CD4-positive, alpha-beta T cell treated with Interleukin-2 at 100 ng/mL for 4 hours (primary cell): ENCODE results near the gene TTC6.

ENCODE experiments used
- DNase-seq: peaks from one replicate; pipeline ENCODE4 v3.0.0-alpha.2; 2020; ENCODE audit warnings: low spot score

Gene TTC6

DNA sequence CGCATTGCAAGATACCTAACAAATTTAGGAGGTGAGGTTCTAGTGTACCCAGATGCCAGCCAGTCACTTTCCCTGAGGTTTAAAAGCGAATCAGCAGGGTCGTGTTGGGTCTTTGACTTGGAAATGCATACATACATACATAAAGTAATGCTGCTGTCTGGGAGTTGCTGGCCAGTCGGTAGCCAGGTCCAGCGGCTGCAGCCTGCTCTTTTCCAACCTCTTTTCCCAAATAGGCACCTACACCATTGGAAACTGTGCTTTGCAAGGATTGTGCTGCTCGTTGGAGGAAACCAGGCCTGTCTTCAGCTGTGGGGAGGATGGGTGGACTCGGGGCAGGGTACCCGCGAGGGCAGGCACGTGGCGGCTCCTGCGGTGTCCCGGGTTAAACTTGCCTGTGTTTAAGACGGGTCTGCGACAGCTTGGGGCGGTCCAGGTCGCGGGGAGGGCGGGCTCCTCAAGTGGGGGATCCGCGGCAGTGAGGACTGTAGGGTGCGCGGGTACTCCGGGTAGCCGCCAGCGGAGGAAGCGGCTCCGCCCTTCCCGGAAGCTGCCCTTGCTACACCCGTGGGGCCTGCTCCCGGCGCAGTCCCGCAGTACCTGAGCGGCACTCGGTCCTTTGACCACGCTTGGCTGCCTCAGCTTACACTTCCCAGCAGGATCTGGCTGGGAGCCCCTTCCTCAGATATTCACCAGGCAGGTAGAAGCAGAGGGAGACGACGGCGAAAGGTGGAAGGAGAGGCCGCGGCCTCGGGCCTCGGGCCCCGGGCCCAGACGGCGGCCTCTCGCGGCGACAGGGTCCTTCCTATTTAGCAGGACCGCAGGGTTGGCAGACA lies 2.7 kb downstream of the TTC6 start:
- DNase-seq, result no peak

DNA sequence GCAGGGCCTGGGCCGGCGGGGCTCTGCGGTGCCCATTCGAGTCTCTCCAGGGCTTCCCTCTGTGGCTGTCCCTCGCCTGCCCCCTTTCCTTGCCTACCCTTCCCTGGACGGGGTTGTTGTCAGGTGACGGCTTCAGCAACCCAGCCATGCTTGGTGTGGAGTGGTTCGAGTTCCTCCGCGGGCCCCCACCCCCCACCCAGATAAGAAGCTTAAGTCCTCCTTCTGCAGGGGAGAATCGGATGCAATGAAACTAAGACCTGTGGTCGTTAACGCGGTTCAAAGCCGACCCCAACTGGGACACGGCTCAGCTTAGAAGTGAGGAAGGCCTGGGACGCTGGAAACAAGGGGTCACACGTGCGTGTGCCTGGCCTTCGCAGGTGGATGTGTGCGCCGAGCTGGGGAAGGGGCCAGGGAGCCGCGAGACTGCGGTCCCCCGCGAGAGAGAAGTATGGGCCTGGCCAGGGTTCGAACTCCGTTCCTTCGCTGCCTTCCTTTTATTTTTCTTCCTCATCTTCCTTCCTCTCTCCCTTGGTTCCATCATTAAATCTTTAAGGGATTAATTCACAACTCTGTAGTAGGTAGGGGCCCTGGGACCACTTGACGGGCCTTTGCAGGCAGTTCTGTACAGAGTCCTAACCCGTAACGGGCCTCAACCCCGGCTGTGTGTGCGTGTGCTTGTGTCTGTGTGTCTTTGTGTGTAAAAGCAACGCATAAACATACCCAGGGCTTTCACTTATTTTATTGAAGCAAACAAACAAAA lies 3.5 kb downstream of the TTC6 start:
- no peak for DNase-seq

DNA sequence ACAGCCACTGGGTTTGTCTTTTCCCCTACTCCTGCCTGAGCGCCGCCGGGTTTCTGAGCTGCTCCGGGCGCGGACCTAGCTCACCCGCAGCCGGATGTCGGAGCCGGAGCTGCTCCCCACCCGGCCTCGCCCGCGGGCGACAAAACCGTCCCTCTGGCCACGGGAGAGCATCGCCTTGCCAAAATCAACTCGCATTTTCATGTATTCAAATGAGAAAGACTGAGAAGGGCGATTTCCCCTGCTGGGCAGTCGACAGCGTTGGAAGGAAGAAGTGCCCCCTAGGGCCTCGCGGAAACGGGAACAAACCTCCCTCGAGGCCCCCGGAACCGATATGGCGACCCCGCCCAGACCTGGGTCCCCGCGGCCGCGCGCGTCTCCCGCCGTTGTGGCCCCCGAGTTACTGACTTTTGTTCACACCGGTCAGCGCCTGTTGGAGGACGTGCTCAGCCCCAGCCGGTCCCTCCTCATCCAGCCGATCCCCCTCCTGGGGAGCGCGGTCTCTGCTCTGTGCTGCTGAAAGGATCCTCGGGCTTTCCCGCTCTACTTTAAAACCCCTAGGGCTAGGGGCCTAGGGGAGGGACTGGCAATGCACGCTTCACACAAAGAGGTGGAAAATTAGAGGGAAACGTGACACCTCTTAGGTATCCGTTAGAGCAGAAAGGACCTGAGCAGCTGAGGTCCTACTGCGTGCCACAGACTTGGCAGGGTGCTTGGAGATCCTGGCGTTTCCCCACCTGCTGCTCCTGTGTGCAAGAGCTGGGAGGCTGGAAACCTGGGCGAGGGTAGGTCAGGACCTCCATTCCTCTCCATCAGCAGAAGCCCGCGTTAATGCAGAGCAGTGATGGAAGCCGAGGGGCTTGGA lies 4.3 kb downstream of the TTC6 start:
- no peak for DNase-seq

DNA sequence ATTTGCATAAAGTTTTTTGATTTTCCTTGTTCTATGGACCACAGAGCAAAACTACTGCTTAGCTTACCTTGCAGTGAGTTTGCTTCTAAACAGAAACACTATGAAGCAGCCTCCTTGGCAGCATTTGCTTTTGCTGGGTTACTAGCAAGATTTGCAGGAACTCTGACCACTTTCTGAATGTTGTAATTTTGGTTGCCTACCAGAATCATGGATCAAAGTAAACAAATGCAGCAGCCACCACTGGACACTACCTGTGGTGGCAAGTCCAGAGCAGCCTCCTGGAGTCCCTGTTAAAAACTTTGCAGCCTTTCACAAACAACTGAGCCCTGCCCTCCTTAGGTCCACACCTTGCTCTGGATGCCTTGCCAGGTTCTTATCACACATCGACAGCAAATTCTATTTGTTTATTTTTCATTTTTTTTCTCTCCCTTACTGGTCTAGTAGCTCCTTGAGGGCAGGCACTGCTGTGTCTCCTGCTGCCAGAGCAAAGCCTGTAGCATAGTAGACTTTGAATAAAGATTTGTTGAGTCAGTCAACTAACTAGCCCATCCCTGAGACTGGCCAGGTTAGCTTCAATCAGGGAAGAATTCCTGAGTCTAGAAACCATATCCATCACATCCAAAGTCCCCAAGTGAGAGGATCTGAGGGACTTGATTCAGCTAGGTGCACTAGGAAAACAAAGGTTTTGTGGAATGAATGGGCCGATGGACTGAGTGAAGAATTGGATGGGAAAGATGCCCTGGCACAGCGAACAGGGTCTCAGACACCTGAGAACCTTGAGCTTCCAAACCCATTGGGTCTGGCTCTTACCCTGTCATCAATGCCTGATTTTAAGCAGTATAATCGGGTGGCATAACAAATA lies 5.7 kb downstream of the TTC6 start:
- no peak for DNase-seq

DNA sequence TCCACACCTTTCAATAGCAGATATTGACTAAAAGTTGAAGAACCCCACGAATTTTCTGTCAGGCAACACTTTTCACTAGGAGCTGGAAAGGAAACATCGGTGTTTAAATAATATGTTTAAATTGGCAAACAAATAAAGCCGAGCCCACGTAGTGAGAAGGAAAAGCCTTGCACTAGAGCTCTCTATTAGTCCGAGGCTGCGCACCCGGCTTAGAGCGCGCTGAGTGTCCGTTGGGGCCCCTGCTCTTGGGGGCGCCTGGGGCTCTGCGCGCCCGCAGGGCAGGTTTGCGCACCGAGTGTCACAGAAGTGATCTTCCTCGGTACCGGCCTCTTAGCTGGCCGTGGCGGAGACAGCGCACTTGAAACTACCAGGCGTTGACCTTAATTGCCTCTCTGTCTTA lies 6.4 kb downstream of the TTC6 start:
- no peak for DNase-seq

DNA sequence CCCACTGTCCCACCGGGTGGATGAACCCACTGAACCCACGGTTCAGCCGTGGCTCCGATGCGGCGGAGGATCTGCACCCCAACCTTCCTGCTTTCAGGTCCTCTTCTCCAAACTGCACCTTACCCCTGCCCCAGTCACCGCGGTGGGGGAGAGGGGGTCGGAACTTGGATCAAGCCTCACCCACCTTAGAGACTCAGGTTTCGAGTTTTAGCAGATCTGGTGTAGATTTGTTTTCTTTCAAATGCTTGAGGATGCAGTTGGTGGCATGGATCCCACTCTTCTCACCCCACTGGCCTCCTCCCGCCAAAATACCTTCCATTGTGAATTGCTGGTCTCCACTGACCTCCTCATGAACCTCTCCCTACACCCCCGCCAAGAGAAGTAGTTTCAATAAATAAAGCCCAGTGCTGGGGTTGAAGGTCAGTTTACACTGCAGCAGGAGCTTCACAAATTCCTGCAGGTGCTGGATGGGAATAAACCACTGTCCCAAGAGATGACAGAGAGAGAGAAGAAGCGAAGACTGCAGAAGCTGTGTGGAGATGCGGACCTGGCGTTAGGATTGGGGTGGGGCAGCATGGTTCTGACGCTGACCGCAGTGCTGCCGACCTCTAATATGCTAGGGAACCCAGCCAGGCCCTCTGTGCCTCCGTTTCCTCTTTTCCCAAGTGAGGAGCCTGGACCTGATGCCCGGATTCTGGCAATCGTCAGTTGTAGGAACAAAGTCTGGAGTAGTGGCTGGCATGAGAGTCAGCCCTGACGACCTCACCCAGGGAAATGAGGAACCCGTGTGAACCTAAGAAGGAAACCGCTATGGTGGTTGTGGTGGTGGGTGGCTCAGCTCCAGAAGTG lies 7.4 kb downstream of the TTC6 start:
- no peak for DNase-seq

DNA sequence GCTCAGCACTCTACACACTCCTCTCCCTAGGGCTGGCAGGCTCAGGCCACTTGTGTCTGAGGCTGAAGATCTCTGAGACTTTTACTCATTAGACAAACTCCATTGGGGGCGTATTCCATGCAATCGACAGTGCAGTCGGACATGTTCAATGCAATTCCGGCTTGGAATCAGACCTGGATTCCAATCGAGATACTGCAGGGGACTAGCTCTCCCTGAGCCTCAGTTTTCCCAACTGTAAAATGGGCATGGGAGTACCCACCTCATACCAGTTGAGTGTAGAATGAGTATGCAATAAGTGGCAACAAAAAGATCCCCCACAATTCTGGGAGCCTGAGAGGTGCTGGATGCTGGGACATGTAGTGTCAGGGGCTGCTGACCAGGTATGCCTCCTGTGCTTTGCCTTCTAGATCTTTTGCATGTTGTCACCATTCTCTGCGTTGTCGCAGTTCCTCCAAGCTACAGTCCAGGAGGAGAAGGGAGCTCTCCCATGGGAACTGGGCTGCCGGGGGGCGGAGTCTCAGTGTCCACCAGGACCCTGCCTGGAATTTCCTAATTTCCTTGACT lies 8.3 kb downstream of the TTC6 start:
- no peak for DNase-seq

DNA sequence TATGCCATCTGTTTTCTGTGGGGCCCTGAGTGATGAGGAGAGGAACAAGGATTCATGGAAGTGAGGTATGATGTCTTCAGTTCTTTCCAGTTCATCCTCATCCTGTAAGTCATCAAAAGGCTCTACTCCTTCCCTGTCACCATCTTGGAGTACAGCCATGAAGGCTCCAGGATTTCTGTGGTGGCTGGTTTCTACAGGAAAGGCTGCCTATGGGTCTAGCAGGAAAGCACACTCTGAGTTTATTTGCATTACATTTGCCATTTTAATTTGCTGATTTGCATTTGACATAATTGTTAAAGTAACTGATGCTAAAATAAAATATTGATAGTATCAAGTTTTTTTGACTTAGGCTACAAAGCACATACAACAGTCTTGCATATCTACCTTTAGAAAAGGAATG lies 11.2 kb downstream of the TTC6 start:
- DNase-seq, result no peak

DNA sequence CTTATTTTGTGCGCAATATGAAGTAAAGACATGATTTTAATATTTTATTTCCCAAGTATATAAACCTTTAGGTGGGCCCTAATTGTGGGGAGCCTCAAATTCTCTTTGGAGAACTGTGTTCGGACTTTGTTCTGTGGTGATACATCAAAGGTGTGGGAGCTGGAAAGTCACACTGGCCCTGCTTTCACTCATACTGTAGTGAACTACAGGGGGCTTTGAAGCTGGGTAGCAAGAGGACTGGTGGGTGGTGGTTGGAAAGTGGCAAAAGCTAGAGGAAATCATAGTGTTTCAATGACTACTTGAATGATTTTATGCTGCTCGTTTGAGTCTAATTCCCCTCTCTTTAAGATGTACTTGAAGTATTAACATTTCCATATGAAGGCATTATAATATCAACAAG lies 13.2 kb downstream of the TTC6 start:
- DNase-seq, result no peak

DNA sequence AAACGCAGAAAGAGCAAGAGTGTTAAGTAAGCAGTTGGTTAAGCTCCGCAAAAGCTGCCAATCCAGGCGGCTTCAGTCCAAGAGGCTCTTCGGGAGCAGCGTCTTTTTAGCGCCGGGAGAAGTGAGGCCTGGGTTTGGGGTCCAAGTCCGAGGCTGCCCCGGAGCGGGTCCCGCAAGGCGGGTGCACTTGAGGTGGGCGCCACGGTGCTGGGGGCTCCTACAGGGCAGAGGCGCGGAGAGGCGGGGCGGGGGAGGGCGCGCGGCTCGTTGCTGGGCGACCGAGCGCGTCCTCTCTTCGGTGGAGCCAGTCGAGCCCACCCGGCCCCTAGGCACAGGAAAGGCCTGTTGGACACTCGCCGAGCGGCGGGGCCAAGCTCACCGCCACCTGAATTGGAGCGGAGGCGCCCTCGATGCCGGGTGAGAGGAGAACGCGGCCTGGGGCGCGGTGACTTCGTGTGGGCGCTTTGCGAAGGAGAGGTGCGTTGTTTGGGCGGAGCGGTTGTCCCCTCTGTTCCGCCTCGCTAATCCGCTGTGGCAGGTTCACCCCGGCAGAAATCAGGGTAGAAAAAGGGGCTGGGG lies 15.6 kb downstream of the TTC6 start:
- no peak for DNase-seq

DNA sequence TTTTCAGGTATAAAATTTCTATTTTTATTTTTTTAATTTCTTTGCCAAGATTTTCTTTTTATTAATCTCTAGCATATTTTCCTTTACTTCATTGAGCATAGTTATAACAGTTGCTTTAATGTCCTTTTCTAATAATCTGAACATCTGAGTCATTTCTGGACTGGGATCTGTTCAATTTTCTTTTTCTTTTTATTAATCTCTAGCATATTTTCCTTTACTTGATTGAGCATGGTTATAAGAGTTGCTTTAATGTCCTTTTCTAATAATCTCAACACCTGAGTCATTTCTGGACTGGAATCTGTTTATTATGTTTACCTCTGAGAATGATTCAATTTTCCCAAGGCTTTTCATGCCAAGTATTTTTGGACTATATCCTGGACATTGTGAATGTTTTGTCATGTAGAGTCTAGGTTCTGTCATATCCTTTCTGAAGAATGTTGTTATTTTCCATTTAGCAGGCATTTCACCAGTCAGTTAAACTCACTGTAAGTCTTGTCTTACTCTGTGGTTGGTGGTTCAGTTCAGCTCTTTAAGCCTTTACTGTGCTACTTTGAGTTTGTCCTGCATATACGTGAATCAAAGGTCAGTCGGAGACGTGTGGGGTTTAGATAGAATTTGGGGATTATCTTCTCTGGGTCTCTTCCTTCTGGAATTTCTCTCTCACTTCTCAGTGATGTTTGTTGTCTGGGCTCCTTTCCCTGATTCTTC lies 20.3 kb downstream of the TTC6 start:
- no peak for DNase-seq

DNA sequence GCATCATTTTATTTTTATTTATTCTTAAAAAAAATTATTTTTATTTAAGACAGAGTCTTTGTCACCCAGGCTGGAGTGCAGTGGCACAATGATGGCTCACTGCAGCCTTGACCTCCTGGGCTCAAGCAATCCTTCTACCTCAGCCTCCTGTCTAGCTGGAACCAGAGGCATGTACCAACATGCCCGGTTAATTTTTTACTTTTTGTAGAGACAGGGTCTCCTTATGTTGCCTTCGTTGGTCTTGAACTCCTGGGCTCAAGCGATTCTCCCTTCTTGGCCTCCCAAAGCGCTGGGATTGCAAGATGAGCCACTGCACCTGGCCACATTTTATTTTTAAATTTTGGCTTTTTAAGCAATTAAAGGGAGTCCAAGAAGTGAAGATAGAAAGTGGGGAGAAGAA lies 21.4 kb downstream of the TTC6 start:
- no peak for DNase-seq

DNA sequence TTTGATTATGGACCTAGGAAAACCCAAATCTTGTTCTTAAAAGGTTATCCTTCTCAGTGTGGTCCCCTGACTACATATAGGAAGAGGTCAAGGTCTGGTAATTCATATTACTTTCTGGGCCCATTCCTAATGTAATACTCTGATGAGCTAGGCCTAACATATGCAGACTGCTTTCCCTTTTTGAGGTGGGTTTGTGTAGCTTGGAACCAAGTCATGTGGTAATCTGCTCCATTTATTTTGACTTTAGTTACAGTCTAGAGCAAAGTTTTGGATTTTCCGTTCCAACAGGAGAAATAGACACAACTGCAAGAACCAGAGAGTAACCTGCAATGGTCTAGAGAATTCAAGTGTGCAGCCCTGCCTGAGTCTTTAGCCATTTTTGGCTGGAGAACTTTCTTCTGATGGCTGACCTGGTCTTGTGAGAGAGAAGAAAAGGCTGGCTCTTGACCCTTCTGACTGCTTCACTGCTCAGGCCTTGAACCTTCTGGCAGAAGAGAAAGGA lies 22.5 kb downstream of the TTC6 start:
- DNase-seq, result no peak

DNA sequence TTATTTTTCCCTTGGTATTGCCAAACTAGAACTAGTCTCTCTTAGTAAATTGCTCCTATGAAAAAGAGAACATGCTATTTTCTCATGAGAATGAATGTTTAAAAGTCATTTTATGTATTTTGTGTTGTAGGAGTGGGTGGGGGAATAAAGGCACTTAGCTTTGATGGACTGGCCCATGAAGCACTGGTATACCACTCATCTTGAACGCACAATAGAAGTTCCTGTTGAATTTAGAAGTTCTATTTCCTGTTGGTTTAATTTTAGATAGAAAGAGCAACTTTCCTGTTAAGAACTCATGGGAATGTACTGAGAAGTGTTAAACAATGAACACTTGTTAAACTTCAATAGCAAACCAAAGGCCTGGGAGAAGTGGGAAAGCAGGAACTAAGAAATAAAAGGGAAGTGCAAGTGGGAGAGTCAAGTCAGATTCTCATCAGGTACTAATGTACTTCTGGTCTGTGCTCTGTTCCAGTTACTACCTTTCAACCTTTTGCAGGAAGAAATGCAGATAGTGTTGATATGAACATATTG lies 23.1 kb downstream of the TTC6 start:
- no peak for DNase-seq

DNA sequence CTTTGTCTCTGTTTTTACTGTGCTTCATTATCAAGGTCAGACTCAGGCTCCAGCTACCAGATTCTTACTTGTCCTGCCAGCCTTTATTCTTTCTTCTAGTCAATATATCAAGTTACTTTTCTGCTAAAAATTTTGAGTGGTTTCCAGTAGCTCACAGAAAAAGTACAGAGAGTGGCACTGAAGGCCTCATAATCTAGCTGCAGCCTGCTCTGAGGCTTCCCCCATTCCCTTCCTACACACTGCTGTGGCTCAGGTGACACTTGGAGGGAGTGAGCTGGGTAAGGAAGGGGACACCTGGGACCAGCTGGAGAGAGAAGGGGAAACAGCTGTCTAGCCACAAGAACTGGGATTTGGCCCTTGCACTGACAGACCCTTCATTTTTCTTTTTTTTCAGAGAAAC lies 25.4 kb downstream of the TTC6 start:
- no peak for DNase-seq

DNA sequence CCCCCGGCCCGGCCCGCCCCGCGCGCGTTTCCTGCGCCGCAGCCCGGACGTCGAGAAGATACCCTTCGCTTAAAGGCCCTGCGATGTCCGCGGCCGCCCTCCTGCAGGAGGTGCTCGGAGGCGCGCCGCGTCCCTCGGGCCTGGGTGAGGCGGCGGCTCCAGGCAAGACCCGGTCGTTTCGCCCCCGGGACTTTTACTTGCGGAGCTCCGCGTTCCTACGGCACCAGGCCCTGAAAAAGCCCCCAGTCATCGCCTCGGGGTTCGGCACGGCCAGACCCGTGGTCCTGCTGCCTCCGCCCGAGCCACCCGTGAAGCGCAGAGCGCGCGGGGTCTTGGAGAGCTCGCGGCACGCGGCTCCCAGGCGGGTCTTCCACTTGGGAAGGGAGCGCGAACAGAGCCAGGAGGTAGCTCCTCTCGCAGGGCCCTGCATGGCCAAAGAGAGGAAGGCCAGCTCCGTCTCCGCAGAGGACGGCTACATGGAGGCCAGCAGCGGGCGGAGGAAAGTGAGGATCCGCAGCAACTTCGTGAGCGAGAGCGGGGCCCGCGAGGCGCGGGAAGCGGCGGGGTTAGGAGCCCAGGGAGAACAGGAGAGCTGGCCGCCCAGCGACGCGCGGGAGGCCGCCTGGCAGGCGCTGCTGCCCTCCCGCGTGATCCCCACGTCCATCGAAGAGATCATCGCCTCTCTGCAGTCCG lies 26.9 kb downstream of the TTC6 start:
- no peak for DNase-seq

DNA sequence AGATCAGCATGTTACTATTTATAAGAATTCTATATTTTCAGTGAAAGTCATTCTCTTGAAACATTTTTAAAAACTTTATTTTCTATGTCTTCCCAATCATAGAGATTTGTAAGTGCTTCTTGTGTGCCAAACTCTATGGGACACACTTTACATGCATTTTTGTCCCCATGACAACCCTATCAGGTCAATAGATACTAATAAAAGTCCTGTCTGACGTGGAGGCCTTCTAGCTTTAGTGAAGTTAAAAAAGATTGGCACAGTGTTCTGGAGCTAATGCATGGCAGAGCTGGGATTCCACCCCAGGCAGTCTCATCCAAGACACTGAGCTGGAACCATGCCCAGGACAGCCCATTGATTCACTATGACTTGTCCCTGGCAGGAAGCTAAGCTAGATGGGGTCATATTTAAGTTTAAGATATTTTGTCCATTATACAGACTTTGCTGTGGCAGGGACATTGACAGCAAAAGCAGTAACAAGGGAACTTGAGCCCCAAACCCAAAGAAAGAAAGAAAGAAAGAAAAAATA lies 28.1 kb downstream of the TTC6 start:
- DNase-seq, result no peak

DNA sequence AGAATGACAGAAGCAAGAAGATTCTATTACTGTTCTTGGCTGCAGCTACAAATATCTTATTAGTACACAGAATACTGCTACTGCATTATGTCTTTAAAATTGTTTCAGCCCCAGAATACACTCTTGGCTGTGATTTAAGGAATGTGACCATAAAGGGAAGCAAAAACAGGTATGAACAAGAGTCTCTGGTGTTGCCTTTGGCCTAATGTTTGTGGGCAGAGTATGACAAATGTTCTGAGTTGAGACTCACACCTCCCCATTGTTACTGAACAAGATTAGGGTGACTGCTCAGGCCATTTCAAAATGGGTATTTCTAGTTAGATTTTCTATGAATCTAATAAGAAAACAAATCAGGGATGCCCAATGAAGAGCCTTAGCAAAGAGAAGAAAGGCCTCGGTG lies 28.5 kb downstream of the TTC6 start:
- DNase-seq, result no peak
